ENCODE data around the gene ACTR5.

The ACTR5 gene

DNA sequence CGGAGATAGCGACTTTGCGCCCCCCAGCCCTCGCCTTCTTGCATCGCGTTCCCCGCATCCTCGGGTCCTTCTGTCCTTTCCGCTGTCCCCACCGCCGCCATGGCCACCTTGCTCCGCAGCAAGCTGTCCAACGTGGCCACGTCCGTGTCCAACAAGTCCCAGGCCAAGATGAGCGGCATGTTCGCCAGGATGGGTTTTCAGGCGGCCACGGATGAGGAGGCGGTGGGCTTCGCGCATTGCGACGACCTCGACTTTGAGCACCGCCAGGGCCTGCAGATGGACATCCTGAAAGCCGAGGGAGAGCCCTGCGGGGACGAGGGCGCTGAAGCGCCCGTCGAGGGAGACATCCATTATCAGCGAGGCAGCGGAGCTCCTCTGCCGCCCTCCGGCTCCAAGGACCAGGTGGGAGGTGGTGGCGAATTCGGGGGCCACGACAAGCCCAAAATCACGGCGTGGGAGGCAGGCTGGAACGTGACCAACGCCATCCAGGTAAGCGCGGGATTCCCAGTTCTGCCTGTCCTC lies 23.6 kb upstream of the ACTR5 start:
- ChIA-PET CTCF (interaction anchor here (0.7 to 1.4 kb wide), 6 partner anchors 18 to 251 kb away, joined by 3 to 7 read pairs (median 4); partner anchors contain the start of gene ACTR5), POLR2A (no interaction called here)
- Histone ChIP-seq H3K4me3 (ENCODE audit: low read depth, low read length) (peak overlapping the region; percentile 7; the same call in 1 of the 2 replicates), H3K36me3 (ENCODE audit: control insufficient read depth in 2 of 2, insufficient read depth in 1 of 2, low read length in 2 of 2) (no peaks in the 10 kb centered on the region), H3K27ac (ENCODE audit: extremely low read depth, low read depth, low read length) (no peak overlapping the region), H3K4me1 (ENCODE audit: control insufficient read depth, insufficient read depth, low read length) (0 out of 2 replicates have a peak, but pooled peaks cover 3% of the 10 kb centered on the region), H3K9me3 (ENCODE audit: control insufficient read depth, insufficient read depth, low read depth, low read length) (no peaks in the 10 kb centered on the region)
- no peak for TF ChIP-seq ZIC2 (tag by site-specific recombination; IDR thresholded peaks at IDR 0.05)
- TF ChIP-seq PRDM4 (tag by site-specific recombination; IDR thresholded peaks at IDR 0.05): no peak
- TF ChIP-seq, protein P1, sequence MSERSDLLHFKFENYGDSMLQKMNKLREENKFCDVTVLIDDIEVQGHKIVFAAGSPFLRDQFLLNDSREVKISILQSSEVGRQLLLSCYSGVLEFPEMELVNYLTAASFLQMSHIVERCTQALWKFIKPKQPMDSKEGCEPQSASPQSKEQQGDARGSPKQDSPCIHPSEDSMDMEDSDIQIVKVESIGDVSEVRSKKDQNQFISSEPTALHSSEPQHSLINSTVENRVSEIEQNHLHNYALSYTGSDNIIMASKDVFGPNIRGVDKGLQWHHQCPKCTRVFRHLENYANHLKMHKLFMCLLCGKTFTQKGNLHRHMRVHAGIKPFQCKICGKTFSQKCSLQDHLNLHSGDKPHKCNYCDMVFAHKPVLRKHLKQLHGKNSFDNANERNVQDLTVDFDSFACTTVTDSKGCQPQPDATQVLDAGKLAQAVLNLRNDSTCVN (tag by site-specific recombination; optimal IDR thresholded peaks at IDR 0.05): peak; percentile 18
- TF ChIP-seq ZNF449 (tag by site-specific recombination; IDR thresholded peaks at IDR 0.05): no peak
- TF ChIP-seq, protein P2, sequence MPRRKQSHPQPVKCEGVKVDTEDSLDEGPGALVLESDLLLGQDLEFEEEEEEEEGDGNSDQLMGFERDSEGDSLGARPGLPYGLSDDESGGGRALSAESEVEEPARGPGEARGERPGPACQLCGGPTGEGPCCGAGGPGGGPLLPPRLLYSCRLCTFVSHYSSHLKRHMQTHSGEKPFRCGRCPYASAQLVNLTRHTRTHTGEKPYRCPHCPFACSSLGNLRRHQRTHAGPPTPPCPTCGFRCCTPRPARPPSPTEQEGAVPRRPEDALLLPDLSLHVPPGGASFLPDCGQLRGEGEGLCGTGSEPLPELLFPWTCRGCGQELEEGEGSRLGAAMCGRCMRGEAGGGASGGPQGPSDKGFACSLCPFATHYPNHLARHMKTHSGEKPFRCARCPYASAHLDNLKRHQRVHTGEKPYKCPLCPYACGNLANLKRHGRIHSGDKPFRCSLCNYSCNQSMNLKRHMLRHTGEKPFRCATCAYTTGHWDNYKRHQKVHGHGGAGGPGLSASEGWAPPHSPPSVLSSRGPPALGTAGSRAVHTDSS (tag by site-specific recombination; IDR thresholded peaks at IDR 0.05): no peak
- TF ChIP-seq ZNF660 (tag by site-specific recombination; IDR thresholded peaks at IDR 0.05): no peak
- peak; percentile 72 for TF ChIP-seq ZNF335 (tag by site-specific recombination; conservative IDR thresholded peaks at IDR 0.05)
- no peak for TF ChIP-seq ZNF138 (tag by site-specific recombination; IDR thresholded peaks at IDR 0.05; ENCODE audit: borderline replicate concordance)
- TF ChIP-seq, protein P3, sequence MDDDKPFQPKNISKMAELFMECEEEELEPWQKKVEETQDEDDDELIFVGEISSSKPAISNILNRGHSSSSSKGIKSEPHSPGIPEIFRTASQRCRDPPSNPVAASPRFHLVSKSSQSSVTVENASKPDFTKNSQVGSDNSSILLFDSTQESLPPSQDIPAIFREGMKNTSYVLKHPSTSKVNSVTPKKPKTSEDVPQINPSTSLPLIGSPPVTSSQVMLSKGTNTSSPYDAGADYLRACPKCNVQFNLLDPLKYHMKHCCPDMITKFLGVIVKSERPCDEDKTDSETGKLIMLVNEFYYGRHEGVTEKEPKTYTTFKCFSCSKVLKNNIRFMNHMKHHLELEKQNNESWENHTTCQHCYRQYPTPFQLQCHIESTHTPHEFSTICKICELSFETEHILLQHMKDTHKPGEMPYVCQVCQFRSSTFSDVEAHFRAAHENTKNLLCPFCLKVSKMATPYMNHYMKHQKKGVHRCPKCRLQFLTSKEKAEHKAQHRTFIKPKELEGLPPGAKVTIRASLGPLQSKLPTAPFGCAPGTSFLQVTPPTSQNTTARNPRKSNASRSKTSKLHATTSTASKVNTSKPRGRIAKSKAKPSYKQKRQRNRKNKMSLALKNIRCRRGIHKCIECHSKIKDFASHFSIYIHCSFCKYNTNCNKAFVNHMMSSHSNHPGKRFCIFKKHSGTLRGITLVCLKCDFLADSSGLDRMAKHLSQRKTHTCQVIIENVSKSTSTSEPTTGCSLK (tag by site-specific recombination; IDR thresholded peaks at IDR 0.05): no peak
- TF ChIP-seq ZNF530 (tag by site-specific recombination; IDR thresholded peaks at IDR 0.05; ENCODE audit: low read depth): no peak
- TF ChIP-seq ZEB2 (tag by site-specific recombination; IDR thresholded peaks at IDR 0.05): no peak
- no peak for TF ChIP-seq KLF17 (tag by site-specific recombination; IDR thresholded peaks at IDR 0.05)
- peak; percentile 83 for TF ChIP-seq SCRT2 (tag by site-specific recombination; IDR thresholded peaks at IDR 0.05)
- TF ChIP-seq BCL11B (tag by site-specific recombination; IDR thresholded peaks at IDR 0.05; ENCODE audit: low read depth): no peak
- no peak for TF ChIP-seq ZNF394 (tag by site-specific recombination; IDR thresholded peaks at IDR 0.05; ENCODE audit: borderline replicate concordance)
- no peak for TF ChIP-seq YY2 (tag by site-specific recombination; IDR thresholded peaks at IDR 0.05)
- no peak for TF ChIP-seq ZBTB11 (tag by site-specific recombination; conservative IDR thresholded peaks at IDR 0.05; ENCODE audit: low read depth)
- TF ChIP-seq ZNF48 (tag by site-specific recombination; IDR thresholded peaks at IDR 0.05): no peak
- TF ChIP-seq ZBTB17 (tag by site-specific recombination; IDR thresholded peaks at IDR 0.05): peak; percentile 16; the same call in 1 of the 2 replicates
- TF ChIP-seq GLIS2 (tag by site-specific recombination; IDR thresholded peaks at IDR 0.05): no peak
- no peak for TF ChIP-seq ZNF561 (tag by site-specific recombination; IDR thresholded peaks at IDR 0.05; ENCODE audit: borderline replicate concordance)
- TF ChIP-seq ZFP37 (tag by site-specific recombination; IDR thresholded peaks at IDR 0.05): no peak
- no peak for TF ChIP-seq ZNF658 (tag by site-specific recombination; IDR thresholded peaks at IDR 0.05)
- no peak for TF ChIP-seq ZNF837 (tag by site-specific recombination; IDR thresholded peaks at IDR 0.05)
- TF ChIP-seq EGR2 (tag by site-specific recombination; IDR thresholded peaks at IDR 0.05; ENCODE audit: low read depth): no peak

Data from HEK293 (cell line).